ENCODE data around the gene TECPR1.

TECPR1 gene

DNA sequence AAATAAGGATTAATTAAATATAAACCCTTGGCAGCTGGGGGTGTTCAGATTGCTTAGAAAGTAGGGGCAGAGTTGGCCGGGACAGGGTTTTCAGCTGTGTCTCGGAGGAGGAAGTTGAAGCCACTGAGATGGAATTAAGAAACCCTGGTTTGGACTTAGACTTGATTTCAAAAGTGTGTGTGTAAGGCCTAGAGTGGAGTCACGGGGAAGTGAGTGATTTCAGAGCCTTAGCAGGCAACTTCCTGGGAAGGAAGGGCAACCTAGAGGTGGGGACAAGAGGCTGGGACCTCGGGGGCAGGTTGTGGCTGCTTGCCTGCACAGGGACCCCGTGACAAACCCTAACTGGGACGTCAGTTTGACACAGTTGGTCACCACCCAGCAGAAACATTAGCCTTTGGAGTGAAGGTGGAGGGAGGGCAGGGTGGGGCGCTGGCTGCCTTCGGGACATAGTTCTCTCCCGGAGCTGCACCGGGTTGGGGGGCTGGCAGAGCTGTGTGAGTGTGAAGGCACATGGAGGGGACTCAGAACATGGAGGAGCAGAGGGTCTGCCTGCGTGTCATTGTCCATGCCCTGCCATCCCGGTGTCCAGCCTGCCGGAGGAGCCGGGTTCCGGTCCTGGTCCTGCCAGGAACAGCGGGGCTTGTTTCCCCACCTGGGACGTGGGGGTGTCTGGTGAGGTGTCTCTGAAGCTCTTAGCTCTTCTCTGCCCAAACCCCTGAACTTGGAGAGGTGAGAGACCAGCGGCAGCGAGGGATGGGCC, 31.3 kb upstream of the TECPR1 start:
- peak; percentile 98 for DNase-seq

DNA sequence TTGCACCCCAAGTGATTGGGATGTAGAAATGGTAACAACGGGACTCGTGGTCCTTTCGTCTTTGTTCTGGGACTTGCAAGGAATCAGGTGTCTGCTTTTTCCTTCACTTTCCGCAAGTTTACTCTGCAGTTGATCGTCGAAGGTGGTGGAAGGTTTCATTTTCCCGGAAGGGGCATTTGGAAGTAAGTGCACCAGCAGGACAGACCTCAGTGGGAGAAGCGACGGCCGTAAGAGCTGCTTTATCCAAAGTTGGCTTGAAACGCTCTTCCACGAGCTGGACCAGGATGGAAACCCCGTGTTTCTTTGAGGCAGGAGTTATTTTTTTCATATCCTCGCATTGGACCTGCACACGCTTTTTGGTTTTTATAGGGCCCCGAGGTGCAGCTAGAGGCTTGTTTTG, 30.7 kb upstream of the TECPR1 start:
- no peak for DNase-seq

DNA sequence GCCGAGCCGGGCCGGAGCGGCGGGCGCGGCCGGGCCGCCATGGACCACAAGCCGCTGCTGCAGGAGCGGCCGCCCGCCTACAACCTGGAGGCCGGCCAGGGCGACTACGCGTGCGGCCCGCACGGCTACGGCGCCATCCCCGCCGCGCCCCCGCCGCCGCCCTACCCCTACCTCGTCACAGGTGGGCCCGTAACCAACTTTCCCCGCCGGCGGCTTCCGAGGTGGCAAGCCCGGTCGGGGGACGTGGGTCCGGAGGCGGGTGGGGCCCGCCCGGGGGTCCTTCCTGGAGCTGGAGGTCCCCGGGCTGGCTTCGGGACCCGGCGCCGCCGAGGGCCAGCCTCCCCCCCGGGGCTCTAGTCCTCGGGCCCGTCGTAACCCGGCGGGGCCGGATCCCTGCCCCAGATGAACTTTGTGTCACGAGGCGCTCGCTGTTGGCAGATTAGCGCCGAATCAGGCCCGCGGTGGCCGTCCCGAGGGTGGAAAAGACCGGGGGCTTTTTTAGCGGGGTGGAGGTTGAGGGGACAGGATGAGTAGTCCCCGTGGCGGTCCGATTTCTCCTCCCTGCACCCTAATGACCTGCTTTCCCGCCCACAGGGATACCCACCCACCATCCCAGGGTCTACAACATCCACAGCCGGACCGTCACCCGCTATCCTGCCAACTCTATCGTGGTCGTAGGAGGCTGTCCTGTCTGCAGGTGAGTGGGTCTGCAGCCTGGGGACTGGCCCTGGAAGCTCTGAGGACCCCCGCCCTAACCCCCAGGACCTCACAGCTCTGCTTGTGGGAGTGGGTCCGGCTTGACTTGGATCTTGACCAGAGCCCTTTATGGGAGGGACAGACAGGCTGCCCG, 29.9 kb upstream of the TECPR1 start:
- DNase-seq, result peak in 1 of 2 donors; percentile 61

DNA sequence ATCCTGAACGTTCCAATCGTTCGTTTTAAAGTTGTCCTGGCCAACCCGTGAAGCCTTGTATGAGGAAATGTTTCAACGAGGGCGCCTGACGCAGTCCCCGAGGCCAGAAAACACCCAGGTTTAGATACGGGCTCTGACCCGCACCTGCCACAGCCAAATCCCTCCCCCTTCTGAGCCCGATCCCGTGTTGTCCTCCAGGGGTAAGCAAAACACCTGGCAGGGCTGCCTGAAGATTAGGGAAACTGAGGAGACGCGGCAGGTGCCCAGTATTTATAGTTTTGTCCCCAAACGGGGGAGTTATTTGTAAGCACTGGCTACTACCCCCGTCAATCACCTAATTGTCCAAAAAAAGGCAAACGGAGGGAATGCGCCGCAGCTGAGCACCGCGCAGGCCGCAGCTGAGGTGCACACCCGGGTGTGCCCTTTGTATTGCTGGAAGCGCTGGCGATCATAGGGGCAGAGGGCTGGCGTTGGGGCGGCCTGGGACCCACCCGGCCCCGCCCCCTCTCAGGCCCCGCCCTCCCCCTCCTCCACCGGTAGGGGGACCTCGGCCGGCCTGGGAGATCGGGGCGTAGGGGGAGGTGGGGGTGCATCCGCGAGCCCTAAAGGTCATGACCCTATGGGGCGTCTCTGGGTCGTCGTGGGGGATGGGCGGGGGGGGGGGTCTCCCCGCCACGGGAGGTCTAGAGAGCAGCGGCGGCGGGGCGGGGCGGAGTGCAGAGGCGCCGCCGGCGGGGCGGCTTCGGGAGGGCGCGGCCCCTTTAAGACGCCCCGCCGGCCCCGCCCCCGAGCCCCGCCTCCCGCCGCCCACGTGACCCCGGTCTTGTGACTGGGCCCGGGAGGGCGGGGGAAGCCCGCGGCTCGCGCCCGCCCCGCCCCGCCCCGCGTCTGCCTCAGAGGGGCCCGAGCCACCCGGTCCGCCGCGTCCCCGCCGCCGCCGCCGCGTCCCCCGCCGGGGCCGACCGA, 29.0 kb upstream of the TECPR1 start, which contains the start of gene BRI3:
Gene BRI3 (plus strand): TSS at position 896 of the 966 bp plus-strand sequence. CDS start 110 bp downstream, outside the sequence.
- peak; percentile 94 to 96 for DNase-seq

DNA sequence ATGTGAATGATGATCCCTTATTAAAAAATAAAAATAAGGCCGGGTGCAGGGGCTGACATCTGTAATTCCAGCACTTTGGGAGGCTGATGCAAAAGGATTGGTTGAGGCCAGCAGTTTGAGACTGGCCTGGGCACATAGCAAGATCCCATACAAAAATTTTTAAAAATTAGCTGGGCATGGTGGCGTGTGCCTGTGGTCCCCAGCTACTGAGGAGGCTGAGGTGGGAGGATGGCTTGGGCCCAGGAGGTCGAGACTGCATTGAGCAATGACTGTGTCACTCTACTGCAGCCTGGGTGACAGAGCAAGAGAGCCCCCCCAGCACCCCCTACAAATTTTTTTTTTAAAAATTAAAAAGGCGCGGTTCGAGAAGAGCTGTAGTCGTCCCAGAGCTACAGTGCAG, 28.3 kb upstream of the TECPR1 start:
- DNase-seq, result no peak

DNA sequence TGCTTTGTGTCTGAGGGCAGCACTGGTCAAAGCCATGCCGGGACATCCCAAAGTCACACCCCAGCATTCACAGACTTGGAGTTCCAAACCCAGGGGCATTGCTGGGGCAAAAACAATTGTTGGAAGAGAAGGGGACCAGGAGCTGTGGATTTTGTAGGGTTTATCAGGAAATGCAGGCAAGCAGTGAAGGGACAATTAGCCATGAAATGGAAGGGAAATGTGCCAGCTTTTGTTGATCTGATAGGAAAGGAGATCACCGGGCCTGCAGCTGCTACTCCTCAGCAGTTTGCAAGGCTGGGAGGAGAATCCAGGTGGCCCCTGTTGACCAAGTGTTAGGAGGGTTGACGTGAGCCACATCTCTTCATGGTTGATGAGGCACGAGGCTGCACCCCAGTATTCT, 26.9 kb upstream of the TECPR1 start:
- no peak for DNase-seq

DNA sequence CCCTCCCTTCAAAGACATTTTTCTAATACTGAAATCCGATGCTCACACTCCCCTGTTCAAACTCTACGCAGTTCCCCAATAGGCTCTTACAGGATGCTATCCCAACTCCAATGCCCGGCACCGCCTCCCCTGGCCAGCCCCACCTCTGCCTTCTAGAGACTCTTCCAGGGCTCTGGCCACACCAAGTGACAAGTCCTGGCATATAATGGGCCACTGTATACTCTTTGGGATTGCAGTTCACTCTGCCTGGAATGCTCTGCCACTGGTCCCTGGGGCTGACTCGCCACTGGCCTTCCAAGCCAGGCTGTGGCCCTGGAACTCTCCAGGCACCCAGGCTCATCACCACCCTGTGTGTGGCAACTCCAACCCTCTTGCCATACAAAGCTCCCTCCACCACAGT, 26.4 kb upstream of the TECPR1 start:
- no peak for DNase-seq

DNA sequence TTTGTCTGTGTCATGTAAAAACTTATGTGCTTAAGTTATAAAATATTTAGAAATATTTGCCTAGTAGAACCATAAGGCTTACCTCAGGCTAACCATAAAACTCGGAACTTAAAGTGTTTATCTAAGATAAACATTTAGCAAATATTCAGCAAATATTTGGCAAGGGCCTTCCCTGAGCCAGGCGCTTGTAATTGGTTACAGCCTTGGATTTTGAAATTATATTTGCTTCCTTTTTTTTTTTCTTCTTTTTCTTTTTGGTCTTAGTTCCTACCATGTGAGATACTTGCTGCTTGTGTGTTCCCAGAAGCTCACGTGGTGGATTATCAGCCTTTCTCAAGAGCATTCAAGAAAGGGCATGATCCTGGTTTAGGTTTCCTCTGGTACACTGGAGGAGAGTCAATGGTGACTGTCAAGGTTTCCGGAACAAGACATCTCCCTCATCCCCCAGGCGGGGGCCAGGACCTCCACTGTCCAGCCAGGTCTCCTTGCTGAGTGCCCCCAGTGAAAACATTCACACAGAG, 24.3 kb upstream of the TECPR1 start:
- DNase-seq, result peak; percentile 86 to 96

DNA sequence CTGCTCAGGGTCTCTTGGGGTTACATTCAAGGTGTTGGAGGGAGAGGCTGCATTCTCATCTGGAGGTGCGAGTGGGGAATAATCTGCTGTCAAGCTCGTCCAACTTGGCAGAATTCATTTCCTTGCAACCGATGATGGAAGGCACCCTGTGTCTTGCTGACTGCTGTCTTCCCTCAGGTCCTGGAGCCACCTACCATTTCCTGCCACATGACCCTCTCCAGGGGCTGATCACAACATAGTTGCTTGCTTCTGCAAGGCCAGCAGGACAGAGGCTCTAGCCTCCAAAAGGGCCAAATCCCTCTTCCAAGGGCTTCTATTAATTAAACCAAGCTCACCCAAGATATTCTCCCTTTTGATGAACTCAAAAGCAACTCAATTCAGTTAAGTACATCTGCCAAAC, 15.3 kb upstream of the TECPR1 start:
- DNase-seq, result peak; percentile 66 to 80

DNA sequence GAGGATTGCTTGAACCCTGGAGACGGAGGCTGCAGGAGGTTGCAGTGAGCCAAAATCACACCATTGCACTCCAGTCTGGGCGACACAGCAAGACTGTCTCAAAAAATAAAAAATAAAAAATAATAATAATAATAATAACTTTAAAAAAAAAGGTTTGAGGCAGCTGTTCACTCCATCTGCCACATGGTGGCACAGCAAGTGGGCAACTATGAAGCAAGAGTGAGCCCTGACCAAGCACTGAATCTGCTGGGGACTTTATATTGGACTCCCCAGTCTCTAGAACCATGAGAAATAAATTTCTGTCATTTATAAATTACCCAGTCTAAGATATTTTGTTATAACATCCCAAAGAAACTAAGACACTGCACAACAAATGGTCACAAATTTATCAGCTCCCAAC, 14.8 kb upstream of the TECPR1 start:
- DNase-seq, result peak; percentile 12 to 44

DNA sequence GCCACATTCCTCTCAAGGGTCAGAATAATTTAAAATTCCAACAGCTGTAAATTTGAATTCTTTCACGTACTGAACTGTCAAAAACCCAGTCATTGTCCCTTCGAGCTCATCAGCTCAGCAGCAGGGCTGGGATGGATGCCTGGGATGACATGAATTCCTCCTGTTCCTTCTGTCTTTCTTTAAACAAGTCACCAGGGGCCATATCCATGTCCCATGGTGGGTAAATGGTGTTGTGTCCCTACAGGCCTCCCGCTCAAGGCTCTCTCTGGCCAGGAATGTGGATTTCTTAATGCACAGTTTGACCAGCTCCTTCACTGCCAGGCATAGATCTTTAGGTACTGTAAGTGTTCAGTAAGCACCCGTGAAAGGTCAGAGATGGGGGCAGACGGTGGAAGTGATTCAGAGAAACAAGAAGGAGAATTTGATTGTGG, 13.8 kb upstream of the TECPR1 start:
- DNase-seq, result no peak

DNA sequence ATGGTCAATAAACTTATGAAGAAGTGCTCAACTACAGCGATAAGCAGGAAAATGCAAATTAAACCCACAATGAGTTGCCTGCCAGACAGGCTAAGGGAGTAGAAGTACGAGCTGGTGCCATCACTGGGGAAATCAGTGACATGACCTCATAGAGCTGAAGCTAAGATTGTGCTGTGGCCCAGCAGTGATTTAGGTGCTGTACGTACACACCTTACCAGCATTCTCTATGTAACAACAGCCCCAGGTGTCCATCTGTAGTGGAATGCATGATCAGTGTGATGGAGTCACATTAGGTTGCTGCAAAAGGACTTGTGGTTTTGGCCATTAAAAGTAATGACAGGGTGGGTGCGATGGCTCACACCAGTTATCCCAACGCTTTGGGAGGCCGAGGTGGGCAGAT, 5.7 kb upstream of the TECPR1 start:
- DNase-seq, result no peak

DNA sequence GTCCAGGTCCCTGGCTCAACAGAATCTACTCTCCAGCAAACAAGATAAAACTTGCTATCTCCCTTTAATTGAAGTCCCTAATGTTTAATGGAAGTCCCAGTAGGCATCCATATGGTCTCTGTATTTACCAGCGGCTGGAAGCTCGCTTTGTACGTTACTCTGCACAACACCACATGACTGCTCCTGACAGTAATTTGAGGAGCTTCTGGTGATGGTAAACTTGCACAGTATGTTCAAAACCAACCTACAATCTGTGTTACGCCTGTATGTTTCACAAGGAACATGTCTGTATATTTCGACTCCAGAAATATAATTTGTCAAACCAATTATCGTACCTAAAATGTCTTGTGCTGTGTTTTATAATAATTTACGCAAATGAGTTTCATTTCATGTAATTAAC, 4.4 kb upstream of the TECPR1 start:
- no peak for DNase-seq

DNA sequence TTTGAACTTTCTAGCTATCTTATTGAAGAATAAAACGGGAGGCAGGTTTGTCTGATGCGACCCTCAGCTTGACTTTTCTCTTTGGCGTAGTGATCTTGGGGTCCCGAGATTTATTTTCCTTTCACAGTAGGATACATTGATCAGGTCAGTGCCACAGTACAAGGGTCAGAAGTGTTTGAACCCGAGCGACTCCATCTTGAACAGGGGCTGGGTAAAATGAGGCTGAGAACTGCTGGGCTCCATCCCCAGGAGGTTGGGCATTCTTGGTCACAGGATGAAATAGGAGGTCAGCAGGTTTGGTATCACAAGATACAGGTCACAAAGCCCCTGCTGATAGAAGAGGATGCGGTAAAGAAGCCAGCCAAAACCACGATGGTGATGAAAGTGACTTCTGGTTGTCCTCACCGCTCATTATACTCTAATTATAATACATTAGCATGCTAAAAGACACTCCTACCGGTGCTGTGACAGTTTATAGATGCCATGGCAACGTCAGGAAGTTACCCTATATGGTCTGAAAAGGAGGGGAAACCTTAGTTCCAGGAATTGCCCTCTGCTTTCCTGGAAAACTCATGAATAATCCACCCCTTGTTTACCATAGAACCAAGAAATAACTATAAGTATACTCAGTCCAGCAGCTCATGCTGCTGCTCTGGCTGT, 3.0 kb upstream of the TECPR1 start:
- peak; percentile 62 to 77 for DNase-seq

DNA sequence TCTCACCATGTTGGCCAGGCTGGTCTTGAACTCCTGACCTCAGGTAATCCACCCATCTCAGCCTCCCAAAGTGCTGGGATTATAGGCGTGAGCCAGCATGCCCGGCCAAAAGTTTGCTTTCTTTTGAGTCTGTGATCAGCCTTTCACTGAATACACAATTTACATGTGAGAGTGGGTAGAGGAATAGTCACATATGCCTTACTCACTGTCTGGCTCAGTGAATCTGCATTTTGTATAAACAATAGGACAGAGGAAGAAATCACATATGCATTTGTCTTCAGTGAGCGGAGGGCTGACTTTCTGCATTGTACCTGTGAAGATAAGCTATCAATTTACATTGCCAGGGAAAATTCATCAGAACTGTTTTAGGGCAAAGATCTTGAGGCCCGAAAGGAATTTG, 2.5 kb upstream of the TECPR1 start:
- peak in 1 of 2 donors; percentile 5 for DNase-seq

DNA sequence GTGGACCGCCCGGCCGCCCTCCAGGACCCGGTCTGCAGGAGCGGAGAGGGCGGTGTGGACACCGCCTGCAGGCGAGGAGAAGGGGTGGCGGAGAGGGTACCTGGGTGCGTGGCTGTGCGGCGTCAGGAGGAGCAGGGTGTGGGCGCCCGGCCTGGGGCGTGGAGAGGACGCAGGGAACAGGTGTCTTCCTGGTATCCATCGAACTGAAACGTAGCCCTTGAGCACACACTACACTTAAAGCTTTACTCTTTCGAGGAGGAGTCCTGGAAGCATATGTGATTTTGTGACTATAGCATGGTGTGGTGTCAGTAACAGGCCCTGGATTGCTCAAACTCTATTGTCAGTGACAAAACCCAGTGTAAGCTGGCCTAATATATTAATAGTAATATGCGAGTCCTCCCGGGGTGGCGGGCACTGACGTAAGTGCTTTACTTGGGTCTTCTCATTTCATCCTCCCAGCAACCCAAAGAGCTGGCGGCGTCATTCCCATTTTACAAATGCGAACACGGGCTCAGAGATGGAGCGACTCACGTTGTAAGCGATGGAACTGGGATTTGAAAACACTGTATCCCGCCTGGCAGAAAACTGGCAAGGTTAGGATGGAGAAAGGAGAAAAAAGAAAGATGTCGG, 508 bp upstream of the TECPR1 start:
- peak in 1 of 2 donors; percentile 2 for DNase-seq

DNA sequence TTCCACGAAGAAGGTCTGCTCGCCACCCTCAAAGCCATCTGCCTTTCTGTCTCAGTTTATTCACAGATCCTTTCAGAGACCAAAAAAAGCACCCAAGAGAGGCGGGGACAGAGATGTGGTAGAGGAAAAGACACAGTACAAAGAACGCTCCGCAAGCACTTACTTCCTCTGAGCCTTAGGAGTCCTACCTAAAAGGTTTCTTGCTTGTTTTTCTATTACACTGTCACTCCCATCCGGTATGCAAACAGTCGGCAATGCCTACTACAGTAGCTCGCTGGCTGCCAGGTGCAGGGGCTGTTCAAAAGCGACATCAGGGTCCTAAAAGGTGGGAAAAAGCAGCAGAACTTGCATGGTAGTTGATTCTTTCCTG, 816 bp downstream of the TECPR1 start:
- DNase-seq, result no peak

DNA sequence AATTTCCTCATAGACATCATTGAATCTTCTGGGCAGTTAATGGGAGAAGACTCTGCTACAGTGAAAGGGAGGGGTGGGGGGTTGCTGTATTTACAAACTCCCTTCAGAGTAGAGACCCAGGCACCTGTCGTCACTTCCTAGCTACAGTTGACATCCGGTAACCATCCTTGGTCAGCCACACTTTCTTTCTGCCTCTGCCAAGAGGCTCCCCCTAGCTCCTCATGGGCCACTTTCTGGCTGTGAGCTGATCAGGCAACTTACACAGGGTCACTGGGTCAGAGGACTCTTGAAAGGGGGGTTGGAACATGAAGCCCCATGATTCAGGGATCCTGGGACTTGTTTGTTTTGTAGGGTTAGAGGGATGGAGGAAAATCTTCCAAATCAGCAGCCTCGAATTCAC, 1.2 kb downstream of the TECPR1 start:
- peak in 1 of 2 donors; percentile 2 for DNase-seq

DNA sequence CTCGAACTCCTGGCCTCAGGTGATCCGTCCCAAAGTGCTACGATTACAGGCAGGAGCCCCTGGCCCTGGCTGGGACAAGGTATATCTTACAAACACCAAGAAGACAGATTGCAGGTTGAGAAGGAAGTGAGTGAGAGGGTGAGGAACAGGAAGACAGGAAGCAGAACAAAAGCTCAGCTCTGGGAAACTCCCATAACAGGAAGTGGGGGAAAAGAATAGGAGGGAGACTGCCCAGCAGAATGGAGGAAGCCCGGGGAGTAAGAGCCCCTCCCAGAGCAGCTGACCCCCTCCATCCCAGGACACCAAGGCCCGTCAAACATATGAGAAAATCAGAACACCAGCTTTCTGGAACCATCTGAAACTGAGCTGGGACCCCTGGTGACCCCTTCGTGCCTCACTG, 2.9 kb downstream of the TECPR1 start:
- DNase-seq, result peak; percentile 60 to 63

DNA sequence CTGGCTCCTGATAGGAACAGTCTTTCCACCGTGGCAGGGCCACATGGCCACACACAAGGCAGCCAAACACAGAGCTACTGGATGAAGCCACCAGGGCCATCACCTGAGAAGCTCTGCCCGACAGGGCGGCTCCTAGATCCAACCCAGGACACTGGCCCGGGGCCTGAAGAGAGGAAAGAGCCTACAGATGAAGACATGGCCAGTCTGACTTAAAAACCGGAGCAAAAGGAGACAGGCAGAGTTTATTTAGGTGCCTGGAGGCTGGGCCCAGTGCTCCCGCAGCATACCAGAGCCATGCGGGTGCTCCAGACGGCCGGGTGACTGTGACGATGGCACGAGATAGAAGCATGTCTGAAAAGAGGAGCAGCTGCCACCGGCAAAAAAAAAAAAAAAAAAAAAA, 3.9 kb downstream of the TECPR1 start:
- no peak for DNase-seq

DNA sequence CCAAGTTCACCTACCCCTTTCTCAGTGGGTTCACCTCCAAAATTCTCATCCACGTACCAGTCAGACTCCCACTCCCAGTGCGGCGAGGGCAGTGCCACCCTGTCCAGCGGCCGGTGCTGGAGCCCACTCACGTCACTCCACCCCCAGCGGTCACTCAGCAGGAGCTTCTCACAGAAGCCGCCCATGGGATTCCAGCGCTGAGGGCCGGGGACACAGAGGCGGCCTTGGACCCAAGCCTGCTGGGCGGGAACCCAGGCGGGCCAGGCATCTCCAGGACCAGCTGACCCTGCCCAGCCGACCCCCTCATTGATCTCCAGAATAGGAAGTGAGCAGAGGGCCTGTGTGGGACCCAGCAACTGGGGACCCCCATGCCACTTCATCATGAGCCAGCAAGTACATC, 7.2 kb downstream of the TECPR1 start:
- DNase-seq, result no peak
